ENCODE results near the gene OTOA.
A peak's percentile ranks its signal among the peaks of the same experiment; 100 is the strongest.
"Not testable (repeated sequence)": the region's sequence is repeated elsewhere in the genome, so short reads cannot be mapped to it uniquely, and the experiment has no call there.

Gene OTOA

GRCh38 chr16:21642861-21643260, 20.9 kb upstream of the OTOA start:
- DNase-seq, result peak; percentile 40

DNA sequence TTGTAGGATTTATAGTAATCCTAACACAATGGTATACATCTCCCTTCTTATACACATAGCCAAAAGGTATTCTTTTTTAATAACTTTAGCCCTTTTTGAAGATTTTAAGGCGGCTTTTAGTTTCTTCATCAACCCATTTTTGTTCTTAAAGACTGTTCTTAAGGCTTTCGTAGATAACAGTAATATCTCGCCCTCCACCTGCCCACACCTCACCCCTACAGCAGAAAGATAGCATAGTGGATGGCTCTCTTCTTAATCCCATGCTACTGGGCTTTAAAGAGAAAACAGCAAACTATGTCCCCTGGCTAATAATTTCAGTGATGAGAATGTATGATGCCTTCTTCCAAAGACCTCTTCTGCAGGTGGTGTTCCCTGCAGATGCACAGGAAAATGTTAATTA, 20.0 kb upstream of the OTOA start:
- no peak for DNase-seq

- no peak for DNase-seq
Observed at GRCh38 chr16:21644674-21645073, 19.1 kb upstream of the OTOA start.

- DNase-seq, result peak; percentile 88
Observed at GRCh38 chr16:21645261-21645721, 18.5 kb upstream of the OTOA start.

GRCh38 chr16:21646091-21646490, 17.7 kb upstream of the OTOA start:
- DNase-seq, result peak; percentile 72

DNA sequence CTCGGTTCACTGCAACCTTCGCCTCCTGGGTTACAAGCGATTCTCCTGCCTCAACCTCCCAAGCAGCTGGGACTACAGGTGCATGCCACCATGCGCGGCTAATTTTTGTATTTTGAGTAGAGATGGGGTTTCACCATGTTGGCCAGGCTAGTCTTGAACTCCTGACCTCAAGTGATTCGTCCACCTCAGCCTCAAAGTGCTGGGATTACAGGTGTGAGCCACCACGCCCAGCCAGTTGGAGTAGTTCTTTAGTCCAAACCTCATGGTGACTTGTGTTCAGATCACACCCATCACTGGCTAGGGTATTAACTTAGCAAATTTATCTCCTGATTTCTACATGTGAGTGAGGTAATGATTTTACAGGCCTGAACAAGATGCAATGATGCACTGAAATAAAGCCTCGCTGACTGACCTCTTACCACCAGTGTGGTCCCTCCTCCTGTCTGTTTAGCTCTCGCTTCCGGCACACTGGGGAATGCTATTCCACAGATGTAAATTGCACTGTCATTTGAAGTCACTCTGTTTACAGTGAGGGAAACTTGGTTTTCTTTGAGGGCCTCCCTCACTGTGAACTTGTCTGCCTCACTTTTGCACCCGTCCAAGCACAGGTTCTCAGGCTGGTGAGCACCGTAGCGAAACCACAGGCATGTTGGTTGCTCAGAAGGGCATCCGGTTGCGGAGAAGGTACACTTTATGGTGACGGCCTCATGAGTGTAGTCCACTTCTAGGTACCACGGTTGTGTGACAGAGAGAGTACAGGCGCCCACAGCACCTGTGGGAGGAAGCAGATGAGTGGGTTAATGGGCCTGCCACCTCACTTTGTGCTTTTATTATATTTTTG, 16.8 kb upstream of the OTOA start:
- DNase-seq, result peak; percentile 22

DNA sequence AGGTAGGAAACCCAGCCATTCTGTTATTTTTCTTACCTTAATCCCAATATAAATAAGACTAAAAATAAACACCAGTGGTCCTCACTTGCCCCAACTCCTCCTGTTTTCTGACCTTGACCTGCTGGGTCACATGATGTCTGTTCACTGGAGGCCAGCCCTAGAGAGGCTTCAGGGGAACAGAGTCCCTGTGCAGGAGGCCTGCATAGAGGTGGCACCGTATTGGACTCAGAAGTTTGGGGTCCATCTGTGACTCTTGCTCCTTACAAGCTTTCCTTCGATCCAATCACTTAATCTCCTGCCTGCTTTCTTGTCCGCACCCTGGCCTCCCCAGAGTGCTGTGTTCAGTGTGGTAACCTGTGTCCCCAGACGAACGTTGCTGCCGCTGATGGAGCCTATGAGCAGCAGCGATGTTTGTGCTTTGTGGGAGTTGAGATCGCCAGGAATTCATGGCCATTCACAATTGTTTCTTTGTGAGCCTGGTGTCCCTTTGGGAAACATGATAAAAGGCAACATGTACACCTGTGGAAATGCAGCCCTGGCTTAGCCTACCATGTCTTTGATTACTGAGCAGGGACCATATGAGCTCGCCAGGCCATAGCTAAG, 16.1 kb upstream of the OTOA start:
- no peak for DNase-seq

GRCh38 chr16:21649826-21650406, 13.9 kb upstream of the OTOA start:
- peak; percentile 68 for DNase-seq

DNA sequence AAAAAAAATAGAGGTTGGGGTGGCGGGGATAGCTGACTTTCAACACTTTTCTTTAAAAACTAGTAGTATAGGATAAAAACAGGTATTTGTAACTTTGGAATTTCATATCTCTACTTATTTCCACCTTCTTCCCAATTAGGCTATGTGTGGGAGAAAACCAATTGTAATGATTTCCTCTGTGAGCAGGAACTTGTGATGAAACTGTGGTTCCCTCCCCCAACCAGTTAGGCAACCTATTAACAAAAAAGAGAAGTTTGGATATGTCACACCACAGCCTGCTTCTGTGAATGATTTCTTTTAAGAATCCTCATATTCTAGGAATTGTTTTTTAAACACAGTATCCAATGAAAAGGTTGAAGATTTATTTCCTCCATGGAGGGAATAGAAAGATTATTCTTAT, 13.2 kb upstream of the OTOA start:
- DNase-seq, result peak; percentile 95

GRCh38 chr16:21651515-21651914, 12.3 kb upstream of the OTOA start:
- DNase-seq, result peak; percentile 51

DNA sequence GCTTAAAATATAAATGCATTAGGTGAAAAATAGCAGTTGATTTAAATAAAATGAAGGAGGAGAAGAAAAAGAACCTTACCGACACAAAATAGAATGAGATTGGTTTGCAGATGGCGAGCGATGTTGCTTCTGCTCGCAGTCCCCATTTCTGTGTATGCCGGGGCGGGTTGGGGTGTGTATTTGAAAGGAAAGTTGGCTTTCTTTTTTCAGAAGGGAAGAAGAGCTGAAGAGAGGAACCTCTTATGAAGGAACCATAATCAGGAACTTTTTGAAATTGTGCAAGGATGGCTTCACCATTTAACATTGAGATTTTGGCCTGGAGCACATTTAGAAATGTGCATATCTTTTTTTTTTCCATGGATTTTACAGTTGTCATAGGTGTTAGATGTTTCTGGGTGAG, 11.3 kb upstream of the OTOA start, which contains the start of gene IGSF6:
TSS of gene IGSF6 (minus strand) at position 156 of the 400 bp plus-strand sequence. CDS start at position 146, 10 bp downstream.
- peak; percentile 94 for DNase-seq

DNA sequence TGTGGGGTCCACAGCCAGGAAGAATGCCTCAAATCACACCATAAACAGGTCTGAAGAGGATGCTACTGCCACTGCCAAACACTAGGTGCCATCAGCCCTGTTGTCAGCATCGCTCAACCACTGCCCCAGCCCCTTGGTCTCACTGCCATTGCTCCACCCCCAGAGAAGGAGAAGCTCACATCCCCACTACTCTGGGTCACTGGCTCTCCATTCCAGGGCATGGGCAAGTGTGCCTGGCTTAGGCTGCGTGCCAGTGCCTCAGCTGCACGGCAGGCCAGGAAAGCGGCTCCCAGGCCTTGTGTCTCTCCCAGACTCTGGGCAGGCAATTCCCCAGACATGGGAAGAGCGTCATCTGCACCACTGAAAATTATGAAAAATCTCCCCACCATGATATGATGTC, 10.2 kb upstream of the OTOA start:
- DNase-seq, result peak; percentile 64

DNA sequence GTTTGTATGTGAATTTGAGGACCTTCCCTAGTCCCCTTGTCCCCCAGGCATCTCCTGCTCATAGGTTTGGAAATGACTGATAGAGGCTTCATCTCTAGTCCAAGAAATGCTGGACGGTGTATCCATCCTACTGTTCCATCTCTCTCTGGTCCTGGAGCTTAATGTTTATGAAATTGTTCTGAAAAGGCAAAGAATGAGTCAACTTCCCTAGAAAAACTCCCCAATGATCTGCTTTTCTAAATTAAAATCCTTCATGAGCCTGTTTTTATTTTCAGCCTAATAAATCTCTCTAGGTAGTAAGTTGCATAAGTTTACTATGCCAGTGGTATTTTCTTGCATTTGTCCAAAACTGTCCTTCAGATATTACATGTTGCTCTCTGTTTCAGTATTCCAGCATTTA, 9.3 kb upstream of the OTOA start:
- DNase-seq, result peak; percentile 51

GRCh38 chr16:21654881-21655280, 8.9 kb upstream of the OTOA start:
- DNase-seq, result no peak

DNA sequence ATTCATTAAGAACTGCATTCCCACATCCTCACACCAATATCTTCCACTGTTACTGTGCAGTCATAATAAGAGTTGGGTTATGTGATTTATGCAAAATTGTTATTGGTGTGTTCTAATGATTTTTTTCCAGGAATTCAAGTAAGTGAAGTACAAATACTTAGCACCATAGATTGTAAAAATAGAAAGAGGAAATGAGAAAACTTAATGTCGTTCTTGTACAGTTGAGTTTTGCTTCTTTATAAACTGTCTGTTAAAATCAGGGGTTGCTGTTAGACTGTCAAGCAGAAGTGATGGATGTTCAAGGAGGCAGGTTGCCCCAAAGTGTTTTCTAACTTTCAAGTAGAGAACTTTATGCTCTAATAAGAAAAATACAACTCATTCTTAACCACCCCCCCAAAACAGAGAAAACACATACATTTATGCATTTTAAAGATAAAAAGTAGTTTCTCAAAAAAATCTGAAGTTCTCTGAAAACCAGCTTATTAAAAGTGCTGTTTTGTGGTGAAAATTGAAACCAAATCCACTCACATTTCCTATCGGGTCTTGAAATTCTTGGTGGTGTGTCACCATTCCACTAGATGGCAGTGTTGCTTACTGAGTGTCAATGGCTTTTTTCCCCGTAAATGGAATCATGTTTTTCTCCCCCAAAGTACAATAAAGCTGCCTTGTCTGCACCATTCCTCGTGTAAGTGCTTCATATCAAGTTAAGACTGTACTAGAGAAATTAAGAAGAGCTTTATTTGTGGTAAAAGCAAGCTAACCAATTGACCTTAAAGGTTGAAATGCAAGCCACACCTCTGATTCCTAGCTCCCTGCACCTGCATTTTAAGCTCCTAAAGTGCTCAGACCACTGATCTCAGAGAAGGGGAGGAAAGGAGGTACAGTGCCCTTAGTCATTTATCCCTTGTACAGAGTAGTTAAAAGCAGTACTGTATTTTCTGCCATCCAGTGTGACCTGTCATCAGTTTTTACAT, 6.7 kb upstream of the OTOA start:
- peak; percentile 72 for DNase-seq

- DNase-seq, result peak; percentile 76
Observed at GRCh38 chr16:21659124-21659523, 4.6 kb upstream of the OTOA start.

DNA sequence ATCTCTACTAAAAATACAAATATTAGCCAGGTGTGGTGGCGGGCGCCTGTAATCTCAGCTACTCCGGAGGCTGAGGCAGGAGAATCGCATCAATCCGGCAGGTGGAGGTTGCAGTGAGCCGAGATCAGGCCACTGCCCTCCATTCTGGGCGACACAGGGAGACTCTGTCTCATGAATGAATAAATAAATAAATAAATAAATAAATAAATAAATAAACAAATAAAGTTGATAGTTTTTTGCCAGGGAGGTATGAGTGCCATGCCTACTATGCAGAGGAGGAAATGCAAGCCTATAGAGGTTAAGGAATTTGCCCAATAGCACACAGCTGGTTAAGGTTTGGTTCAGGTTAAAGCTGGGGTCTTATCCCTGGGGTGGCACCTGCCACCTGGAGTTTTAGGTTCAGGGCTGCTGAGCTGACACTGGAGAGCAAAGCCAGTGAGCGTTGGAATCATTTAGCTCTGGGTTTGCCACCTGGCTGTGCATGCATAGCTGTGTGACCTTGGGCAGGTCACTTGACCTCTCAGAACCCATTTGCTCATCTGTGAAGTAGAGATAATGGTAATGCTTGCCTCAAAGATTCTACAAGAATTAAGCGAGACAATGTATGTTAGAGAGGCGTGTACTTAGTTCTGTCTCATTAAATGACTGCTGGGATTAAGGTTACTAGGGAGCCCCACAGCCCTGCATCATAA, 1.2 kb downstream of the OTOA start:
- DNase-seq, result no peak

GRCh38 chr16:21666772-21667171, 3.0 kb downstream of the OTOA start:
- no peak for DNase-seq

- DNase-seq, result no peak
Observed at GRCh38 chr16:21667575-21667974, 3.8 kb downstream of the OTOA start.

GRCh38 chr16:21673469-21673868, 9.7 kb downstream of the OTOA start:
- DNase-seq, result no peak

- DNase-seq, result not testable (repeated sequence)
Observed at GRCh38 chr16:21674456-21674855, 10.7 kb downstream of the OTOA start.

DNA sequence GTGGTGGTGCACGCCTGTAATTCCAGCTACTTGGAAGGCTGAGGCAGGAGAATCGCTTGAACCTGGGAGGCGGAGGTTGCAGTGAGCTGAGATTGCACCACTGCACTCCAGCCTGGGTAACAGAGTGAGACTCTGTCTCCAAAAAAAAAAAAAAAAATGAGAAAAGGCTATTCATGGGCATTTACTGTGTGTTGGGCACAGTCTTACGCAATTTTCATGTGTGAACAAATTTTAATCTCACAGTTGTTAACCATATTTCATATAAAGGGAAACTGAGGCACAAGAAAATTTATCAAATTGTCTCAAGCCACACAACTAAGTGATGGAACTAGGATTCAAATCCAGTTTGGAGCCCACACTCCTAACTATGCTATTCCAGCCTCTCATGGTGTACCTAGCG, 16.9 kb downstream of the OTOA start:
- not testable (repeated sequence) for DNase-seq
